GM19099 (cell line): ENCODE results near the gene DNAJA4.
A peak's percentile ranks its signal among the peaks of the same experiment; 100 is the strongest.

Experiments used
- POLR2A ChIP-seq: IDR thresholded peaks from 3 replicates; pipeline ENCODE4 v1.6.1; 2011; ENCODE audit warnings: low read depth; ENCODE audit not compliant: insufficient read length; ENCODE audit errors: extremely low read depth

DNAJA4 gene

DNA sequence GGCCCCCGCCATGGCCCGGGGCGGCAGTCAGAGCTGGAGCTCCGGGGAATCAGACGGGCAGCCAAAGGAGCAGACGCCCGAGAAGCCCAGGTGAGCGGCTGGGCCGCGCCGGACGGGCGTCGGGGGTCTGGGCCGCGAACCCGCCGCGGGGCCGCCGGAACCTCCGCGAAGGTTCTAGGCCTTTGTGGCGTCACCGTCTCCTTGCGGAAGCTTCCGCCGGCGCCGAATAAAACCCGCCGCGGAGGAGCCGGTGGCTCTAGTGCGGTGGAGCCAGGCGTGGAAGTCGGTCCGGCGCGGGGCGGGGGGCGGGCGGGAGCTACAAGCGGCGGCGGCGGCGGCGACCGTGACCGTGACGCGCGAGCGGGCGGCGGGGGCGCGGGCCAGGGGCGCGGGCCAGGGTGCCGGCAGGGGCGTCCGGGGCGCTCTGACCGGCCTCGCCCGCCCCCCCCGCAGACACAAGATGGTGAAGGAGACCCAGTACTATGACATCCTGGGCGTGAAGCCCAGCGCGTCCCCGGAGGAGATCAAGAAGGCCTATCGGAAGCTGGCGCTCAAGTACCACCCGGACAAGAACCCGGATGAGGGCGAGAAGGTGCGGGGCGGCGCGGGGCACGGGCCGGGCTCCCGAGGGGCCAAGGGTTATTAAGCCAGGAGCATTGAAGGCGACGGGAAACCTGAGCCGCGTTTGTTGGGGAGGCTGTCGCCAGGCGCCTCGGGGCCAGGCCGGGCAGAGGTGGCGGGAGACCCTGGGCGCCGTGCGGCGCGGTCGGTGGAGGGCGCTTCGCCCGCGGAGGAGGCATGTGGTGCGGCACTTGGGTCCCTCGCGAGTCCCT is at the start of gene DNAJA4:
TSS of gene DNAJA4 (plus strand) at position 259 of the 833 bp plus-strand sequence. CDS start at position 461, 202 bp downstream.
- TF ChIP-seq POLR2A = peak; percentile 26

DNA sequence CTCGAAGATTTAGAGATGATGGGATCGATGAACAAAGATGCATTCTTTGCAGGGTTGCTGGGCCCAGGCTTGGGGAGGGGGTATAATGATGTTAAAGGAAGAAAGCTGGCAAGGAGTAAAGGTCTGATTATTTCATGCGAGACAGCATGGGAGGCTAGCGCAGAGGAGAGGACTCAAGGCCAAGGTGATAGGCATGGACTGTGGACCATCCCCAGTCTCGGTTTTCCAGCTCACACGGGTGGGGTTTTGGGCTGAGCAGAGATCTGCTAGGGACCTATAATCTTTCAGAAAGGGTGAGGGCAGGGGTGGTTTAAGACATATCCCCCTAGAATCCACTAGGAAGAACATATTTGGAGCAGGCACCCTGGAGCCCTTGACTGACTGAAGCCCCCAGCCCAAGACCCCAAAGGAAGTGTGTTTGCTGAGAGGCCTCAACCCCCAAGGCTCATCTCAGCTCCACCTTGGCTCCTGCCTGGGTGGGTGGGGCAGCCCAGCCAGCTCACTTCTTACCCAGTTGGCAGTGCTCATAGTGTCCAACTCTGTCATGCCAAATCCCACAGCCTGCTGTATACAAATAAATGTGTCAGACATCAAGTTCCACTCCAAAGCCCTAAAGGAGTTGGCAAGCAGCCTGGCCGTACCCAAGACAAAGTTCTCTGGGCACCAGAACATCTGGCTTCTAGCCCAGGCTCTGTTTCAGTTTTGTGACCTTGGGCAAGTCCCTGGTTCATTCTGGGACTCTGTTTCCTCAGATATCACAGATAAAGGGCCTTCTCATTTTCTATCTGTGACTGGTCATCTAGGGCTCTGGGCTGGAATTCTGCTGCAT is 47.9 kb upstream of the DNAJA4 start:
- TF ChIP-seq POLR2A = no peak

DNA sequence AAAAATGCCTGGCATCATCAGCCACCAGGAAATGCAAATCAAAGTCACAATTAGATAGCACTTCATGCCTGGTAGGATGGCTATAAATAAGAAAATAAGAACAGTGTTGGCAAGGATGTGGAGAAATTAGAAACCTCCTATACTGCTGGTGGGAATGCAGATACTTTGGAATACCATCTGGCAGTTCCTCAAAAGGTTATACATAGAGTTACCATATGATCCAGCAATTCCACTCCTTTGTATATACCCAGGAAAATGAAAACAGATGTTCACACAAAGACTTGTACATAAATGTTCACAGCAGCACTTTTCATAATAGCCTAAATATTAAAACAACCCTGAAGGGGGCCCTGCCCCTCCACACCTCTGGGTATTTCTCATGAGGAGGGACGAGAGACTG is 43.6 kb upstream of the DNAJA4 start:
- no peak for TF ChIP-seq POLR2A

DNA sequence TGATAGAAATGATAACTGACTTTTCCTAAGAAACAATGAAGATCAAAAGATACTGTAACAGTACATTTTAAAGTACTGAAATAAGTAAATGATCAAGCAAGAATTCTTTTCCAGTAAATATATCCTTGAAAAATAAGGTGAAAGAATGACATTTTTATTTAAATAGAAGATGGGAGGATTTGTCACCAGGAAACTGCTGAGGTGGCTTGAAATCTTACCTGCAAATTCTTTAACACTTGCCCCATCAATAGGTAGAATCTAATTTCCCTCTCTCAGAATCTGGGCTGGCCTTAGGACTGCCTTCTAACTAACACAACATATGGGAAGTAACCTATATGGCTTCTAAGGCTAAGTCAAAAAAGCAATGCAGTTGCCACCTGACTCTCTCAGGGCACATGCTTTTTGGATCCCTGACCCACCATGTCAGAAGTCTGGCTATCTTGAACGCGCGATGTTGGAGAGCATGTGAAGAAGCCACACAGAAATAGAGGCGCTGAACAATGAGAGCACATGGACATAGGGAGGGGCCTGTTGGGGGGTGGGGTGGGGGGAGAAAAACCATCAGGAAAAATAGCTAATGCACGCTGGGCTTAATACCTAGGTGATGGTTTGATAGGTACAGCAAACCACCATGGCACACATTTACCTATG is 41.5 kb upstream of the DNAJA4 start:
- no peak for TF ChIP-seq POLR2A

DNA sequence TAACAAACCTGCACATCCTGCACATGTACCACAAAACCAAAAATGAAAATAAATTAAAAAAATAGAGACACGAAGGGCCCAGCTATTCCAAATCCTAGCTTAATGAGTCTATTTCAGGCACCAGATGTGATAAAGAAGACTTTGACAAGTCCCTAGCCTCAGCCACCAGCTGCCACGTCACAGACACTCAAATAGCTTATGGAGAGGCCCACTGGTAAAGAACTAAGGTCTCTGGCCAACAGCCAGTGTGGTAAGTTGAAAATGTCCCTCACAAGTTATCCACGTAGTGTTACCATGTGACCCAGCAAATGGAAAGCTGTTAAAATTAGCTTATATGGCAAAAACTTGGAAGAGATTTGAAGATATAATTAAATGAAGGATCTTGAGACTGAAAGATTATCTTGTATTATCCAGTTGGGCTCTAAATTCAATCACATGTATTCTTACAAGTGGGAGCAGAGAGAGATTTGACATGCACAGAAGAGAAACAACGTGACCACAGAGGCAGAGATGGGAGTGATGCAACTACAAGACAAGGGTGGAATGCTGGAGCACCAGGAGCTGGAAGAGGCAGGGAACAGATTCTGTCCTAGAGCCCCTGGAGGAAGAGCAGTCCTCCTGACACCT is 40.9 kb upstream of the DNAJA4 start:
- TF ChIP-seq POLR2A = no peak

DNA sequence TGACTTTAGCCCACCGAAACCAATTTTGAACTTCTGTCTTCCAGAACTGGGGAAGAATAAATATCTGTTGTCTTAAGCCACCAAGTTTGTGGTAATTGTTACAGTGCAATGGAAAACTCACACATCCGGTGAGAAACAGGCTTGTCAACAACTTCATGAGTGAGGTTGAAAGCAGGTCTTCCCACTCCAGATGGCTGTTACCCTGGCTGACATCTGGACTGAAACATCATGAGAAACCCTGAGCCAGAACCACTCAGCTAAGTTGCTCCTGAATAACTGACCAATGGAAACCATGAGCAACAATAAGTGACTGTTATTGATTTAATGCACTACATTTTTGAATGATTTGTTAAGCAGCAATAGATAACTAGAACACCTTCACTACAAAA is 40.3 kb upstream of the DNAJA4 start:
- TF ChIP-seq POLR2A = no peak

DNA sequence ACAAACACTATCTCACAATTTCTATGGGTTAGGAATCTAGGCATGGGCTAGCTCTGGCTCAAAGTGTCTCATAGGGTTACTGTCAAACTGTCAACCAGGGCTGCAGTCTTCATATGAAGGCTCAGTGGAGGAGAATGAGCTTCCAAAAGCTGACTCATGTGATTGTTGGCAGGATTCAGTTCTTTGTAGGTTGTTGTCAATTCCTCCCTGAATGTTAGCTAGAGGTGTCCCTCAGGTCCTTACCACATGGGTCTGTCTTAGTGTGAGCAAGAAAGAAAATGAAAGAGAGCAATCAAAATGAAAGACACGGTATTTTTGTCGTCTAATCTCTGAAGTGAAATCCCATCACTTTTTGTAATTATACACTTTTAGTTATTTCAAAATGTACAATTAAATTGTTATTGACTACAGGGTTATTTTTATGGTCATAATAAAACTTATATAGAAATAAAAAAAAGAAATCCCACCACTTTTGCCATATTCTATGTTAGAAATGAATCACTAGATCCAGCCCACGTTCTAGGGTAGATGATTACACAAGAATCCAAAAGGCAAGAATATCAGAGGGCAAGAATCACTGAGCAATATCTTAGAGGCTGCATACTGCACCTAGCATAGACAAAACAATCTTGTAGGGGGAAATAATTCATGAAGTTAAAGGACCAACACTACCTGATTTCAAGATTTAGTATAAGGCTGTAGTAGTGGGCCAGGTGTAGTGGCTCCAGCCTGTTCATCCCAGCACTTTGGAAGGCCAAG is 38.4 kb upstream of the DNAJA4 start:
- TF ChIP-seq POLR2A = no peak

DNA sequence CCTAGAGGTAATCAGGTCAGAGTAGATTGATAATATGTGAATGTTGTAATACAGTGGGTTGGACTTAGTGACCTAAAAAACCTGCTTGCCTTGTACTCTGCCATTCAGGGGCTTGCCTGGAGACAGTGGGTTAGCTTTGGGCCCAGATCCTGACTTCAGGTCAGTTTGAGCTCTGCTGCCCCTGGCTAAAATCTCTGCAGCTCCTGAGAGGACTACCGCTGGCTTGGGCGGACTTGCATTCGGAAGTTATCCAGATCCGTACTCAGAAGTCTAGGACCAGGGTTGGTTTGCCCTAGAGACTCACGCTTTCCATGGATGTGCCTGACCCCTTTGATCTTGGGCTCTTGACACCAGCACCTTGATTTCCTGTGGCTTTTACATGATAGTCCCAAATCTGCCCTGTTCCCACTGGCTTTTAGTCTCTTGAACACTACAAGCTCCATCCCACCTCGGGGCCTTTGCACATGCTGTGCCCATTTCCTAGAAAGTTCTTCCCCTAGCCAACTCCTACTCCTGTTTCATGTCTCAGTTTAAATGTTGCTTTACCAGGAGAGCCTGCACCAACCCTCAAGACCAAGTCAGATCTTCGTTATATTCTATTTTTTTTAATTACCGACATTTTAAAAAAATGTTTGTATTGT is 35.9 kb upstream of the DNAJA4 start:
- TF ChIP-seq POLR2A = no peak

DNA sequence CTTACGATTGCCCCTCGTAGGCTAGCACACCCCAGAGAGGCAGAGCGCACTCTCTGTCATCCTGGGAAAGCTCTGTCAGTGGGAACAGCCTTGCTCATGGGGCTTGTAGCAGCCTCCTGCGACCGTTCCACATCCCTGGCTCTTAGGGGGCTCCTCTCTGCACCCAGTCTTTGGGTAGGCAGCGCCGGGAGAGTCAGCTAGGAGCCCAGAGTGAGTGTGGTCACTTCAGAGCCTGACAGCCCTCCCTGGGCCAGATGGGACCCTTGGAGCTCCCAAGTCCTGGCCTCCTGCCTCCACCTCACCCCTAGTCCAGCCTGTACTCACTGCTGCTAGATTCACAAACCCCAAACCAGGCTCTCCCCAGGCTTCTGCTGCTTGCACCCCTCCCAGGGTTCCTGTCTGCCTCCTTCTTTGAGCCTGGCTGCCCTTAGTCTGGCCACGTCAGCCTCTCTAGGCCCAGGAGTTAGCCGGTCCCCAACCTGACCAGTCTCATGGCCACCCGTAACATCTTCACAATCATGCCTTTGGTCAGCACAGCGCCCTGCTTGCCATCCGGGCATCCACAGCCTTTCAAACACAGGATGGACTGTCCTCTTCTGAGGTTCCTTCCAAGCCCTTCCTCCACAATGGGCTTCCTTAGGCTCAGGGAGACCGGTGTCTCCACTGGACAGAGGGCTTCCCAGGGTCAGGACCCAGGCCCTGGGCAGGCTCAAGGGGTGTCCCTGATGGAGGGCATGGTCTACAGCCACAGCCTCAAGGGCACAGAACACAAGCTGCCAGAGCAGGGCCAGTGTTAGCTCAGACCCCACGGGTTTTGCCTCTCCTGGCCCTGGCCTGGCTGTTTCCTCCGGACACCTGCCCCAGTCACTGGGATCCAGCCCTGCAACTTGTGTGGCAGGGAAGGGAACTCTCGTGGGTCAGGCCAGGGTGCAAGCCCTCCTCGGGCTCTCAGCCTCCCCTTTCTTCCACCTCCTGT is 34.6 kb upstream of the DNAJA4 start:
- no peak for TF ChIP-seq POLR2A

DNA sequence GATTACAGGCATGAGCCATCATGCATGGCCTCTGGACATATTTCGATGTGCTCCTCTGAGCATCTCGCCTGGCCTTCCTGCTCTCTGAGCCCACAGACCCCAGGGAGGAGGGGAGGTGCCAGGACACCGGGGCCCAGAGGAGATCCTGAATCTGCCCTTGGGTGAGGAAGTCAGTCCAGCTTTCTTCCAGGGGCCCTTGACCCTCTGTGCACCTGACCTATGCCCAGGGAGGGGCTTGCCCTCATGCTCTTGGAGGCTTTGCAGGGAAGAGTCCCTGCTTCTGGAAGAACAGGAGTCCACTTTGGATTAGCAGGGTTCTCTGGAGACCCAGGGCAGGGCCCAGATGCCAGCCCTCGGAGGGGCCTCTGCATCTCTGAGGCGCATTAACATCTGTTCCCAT is 31.4 kb upstream of the DNAJA4 start:
- no peak for TF ChIP-seq POLR2A

DNA sequence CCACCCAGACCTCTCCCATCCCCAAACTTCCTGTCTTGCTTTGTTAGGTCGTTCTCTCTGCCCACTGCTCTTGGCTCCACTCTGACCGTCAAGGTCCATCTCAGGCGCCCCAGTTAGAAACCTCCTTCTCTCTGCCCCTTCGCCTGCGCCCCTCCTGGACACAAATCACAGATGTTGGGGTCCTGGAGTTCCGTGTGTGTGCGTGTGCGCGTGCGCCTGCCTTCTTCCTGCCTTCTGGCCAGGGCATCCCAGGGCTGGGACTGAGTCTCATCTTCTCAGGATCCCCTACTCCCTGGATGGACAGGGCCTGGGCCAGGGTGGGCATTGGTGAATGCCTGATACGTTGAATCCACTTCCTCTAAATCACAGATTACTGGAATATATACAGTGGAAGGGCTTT is 30.9 kb upstream of the DNAJA4 start:
- TF ChIP-seq POLR2A = no peak

DNA sequence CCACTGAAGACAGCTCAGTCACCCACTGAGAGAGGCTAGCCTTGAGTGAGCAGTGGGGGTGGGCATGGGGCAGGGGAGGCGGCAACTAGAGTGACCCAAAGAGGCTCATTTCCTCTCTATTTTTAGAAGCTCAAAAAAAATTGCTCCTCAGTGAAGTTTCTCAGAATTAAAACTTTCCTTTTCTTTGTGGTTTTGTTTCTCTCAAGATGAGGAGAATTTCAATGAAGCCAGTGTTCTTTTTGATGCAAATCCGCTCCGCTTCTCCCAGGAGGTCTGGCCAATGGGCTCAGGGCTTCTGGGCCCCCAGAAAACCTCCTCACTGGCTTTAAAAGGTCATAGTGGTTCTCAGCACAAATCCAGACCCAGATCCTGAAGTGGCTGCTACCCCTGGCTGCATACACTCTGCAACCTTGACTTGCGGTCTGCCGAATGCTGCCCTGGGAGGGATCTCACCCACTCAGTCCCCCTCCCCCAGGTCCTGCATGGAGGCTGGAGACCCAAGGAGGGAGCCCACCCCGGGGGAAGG is 29.8 kb upstream of the DNAJA4 start, which contains the start of gene ACSBG1:
TSS of gene ACSBG1 (minus strand) at position 51 of the 526 bp plus-strand sequence. CDS start 64 bp downstream, outside the sequence.
- TF ChIP-seq POLR2A = no peak
